HG03095 (cell line): ENCODE measurements around the gene NOG.

Source experiments
- ATAC-seq: cut with Tn5 transposase; IDR thresholded peaks from one replicate; pipeline ENCODE4 v1.9.1; 2021; ENCODE audit warnings: moderate library complexity; ENCODE audit not compliant: unreplicated experiment

Gene NOG

GRCh38 chr17:56596691-56597494 lies 3.4 kb downstream of the NOG start:
- ATAC-seq, result no peak

DNA sequence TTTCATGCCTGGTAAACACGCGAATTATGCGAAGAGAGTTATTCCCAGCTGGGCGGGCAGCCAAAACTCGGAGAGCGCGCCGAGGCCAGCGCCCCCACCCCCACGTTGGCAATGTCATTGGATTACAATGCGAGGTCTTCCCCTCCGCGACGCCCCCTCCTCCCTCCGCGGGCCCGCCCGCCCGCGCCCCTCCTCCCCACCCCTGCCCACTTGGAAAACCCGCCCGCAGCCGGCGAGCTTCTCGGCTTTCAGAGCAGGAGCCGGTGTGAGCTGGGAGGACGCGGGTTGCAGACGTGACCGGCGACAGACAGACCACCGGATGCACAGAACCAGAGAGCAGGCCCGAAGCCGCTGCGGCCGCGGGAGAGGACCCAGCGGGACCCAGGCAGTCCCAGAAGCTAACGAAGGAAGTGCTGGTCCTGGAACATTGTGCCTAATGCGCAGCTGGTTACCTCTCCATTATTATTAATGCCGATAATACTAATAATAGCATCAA lies 4.0 kb downstream of the NOG start:
- no peak for ATAC-seq

DNA sequence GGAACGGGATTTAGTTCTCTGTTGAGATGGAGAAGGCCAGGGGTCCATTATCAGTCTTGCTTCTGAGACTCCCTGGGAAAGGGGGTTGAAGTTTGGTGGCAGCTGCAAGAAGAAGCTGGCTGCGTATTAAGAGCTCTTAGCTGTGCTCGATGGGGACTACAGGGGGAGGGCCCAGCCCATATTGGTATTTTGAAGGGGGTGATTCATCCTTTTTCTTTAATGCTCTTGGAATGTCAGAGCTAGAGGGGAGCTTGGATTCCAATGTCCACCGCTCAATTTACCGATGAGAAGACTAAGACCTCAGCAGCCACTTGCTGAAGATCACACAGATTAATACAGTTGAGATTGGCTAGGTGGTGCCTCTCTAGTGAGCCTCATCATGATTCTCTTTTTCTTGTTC lies 5.0 kb downstream of the NOG start:
- ATAC-seq, result no peak

DNA sequence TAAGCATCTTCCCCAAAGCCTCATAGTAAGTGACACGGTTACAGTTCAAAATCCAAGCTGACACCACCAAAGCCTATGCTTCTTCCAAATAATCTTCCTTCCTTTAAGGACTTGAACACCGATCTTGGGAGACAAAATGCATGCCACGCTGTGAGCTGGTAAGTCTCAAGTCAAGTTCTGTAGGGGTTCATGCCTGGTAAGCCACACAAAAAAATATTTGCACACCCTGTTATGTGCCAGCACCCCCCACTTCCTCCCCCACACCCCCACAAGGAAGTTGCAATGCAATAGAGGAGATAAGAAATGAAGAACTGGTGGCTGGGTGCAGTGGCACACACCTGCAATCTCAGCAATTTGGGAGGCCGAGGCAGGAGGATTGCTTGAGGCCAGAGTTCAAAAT lies 5.6 kb downstream of the NOG start:
- no peak for ATAC-seq

- ATAC-seq, result no peak
Observed at GRCh38 chr17:56599566-56599965, 6.1 kb downstream of the NOG start.

DNA sequence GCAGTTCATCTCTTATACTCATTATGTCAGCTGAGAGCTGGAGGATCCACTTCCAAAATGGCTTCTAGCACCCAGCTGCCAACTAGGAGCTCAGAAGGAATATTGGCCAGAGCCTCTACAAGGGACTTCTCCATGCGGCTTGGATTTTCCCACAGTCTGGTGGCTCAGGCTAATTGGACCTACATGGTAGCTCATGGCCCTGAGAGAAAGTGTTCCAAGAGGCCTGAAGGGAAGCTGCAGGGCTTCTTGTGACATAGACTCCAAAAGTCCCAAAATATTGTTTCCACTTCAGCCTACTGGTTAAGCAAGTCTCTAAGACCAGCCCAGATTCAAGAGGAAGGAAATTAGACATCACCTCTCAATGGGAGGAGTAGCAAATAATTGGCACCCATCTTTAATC lies 6.8 kb downstream of the NOG start:
- ATAC-seq, result no peak

DNA sequence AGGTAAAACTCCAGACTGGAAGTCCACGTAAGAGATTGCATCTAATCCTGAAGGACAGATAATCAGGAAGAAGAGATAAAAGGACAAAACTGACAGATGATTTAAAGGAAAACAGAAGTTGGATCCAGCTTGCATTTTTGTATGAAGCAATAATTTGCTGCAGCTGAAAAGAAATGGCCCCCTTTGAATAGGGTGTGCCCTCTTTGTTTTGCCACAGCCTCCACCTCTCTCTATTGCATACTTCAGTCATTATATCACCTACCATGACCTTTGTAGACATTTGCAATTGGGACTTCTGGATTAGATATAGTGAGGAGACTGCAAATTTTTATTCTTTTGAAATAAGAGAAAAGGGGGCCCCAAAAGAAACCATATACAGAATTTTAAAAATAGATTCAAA lies 8.1 kb downstream of the NOG start:
- no peak for ATAC-seq

DNA sequence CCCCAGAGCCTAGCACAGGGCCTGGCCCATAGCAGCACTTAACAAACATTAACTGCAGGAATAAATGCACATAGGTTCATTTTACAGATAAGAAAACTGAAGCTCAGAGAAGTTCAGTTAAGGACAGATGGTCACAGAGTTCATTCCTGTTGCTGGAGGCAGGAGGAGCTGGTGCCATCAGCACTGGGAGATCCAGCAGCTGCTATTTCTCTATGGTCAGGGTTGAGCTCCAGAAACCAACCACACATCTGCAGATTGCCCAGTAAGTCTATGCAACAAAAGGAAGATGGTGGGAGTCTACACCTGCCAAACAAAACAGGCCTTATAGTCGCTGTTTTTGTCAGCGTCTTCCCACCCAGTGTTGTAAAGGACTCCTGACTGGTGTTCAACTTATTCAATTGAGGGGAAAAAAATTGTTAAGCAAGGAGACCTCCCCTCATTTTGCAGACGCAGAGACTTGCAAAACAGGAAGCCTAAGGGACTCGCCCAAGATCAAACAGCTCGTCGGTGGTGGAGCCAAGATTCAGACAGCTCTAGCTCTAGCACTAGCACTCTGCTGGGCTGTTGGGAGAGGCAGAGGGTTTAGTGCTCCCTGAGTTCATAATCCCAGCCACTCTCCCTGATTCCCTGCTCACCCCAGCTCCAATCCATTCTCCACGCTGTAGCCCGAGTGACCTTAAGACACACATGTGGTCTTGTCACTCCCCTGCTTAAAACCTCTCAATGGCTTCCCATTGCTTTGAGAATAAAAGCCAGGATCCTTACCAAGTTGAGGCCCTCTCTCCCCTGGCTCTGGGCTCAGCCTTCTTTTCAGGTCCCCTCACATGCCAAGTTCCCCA lies 9.0 kb downstream of the NOG start:
- no peak for ATAC-seq

DNA sequence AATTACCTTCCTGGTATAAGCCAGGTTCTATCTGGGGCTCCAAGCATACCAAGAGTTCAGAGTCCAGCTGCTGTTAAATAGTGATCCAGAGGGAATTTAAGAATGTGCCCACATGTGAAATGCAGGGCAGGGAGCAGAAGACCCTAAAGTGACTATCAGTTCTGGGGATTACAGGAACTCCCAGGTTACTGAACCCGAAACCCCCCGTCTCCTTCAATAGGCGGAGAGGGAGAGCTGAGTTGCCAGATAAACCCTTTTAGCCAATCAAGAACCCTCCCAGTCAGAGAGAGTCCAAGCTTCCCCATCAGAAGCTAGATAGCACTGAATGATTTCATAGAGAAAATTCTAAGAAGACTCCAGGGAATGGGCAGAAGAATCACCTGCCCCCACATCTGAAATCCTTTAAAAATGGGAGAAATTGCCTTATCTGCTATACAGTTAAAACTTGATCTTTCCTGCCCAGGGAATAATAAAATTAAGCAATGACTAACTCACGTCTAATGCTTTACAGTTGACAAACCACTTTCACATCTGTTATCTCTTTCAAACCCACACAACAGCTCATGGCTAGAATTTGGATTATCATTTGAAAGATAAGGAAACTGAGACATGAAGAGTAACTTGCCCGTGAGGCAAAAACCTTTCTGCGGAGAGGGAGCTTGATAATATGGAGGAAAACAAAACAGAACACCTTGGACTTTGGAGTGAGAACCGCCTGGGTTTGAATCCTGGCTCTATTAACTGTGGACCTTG lies 10.2 kb downstream of the NOG start:
- no peak for ATAC-seq

GRCh38 chr17:56604691-56605290 lies 11.3 kb downstream of the NOG start:
- ATAC-seq, result no peak

- no peak for ATAC-seq
Observed at GRCh38 chr17:56608944-56609343, 15.4 kb downstream of the NOG start.

- ATAC-seq, result no peak
Observed at GRCh38 chr17:56610321-56610720, 16.8 kb downstream of the NOG start.

DNA sequence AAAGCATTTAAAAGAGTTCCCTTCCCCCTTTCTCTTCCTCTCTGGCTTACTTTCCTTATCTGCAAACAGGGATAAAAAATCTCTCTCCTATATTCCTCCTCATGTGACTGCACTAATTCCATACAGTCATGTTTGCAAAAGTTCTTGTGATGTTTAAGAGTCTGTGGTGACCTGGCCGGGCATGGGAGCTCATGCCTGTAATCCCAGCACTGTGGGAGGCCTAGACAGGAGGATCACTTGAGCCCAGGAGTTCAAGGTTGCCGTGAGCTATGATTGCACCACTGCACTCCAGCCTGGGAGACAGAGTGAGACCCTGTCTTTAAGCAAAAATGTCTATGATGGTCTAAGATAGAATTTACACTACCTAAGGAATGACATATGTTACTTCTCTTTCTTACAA lies 19.6 kb downstream of the NOG start:
- ATAC-seq, result no peak

DNA sequence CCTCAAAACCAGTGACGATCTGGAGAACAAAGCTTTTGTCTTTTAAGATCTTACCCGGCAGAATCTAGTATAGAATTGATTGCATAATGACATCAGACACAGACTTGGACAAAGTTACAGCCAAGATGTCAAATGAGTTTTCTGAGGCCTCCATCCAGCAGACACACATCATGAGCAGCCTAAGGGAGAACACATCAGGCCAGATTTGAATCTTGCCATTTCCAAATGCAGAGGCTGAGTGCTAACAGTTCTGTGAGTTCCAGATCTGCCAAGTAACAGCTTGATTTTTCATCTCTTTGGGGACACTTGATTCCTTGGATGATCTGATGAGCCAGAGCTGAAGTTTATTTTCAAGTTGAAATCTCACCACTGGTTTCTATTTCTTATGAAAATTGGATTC lies 21.0 kb downstream of the NOG start:
- ATAC-seq, result no peak

DNA sequence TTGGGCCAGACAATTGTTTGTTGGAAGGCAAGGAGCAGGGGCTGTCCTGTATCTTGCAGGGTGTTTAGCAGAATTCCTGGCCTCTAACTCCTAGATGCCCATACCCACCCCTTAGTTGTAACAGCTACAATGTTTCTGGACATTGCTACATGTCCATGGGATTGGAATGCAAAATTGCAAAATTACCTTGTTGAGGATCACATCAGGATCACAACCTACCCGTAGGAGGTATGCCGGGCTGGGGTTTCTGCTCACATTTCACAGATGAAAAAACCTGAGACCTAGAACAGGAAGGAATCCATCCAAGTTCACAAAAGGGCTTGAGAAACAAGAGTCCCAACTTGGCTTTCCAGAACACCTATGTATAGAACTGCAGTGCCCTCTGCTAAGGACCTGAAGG lies 22.7 kb downstream of the NOG start:
- ATAC-seq, result no peak

DNA sequence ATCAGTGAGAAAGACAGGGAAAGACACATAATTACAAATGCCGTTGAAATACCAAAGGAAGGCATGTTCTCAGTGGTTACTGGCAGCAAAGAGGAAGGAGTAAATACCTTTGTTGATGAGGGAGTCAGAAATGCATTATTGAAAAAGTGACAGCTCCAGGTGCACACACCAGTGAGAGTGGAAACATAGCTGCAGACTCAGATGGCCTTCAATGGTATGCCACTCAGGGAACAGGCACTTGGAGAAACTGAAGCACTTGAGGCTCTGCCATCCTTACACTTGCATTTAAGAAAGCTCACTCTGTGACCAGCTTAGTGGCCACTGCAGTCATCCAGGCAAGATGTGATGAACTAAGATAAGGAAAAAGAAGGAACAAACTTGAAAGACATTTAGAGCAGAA lies 29.9 kb downstream of the NOG start:
- ATAC-seq, result no peak

- ATAC-seq, result no peak
Observed at GRCh38 chr17:56624309-56624708, 30.8 kb downstream of the NOG start.

DNA sequence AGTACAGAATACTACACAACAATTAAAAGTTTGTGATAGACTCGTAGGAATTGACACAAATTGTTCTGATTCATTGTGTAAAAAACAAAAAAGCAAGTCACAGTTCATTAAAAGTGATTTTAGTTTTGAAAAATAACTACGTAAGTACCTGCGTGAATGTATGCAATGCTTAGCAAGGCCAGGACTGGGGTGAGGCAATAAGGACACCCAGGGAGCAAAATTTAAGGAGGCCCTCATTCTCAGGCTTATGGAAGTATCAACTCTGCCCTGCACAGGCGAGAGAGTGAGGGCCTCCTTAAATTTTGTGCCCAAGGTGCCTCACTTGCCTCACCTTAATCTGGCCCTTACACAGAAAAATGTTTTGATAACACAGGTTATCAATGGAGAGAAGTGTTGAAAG lies 31.4 kb downstream of the NOG start:
- ATAC-seq, result no peak

DNA sequence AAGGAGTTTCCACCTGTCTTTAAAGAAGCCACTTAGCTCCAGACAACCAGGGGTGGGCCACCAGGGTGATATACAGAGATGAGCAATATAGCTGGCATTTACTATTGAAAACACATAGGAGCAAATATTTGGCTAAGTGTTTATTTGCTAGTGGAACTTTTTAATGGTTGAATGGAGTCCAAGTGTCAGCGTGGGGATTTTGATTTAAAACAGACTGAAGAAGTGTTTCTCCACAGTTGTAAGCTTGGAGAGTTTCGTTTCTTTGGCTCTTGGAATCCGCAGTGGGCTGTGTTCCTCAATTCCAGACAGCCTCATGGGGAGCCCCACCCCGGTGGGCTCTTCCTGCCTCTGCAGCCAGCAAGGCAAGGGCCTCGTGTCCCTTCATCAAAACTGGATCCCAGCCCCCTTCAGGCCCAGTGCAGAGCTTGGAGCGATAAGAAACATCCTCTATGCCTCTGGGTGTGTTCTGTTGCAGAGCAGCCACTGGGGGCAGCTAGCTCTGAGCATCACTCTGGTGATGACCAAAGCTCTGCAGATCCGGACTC lies 36.1 kb downstream of the NOG start:
- no peak for ATAC-seq

DNA sequence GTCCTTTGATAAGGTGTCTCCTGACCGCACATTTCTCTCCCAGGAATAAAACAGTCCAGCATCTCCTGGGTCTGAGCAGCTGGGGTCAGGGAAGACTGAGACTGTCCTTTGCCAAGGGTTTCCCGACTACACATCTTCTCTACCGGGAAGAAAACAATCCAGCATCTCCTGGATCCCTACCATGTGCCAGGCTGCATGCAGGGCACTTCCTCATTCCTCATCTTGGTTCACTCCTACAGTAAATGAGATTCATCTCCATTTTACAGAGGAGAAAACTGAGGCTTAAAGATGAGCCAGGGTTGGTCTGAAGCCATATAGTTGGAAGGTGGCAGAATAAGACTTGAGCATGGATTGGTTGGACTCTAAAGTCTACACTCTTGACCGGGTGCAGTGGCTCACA lies 36.7 kb downstream of the NOG start:
- no peak for ATAC-seq

DNA sequence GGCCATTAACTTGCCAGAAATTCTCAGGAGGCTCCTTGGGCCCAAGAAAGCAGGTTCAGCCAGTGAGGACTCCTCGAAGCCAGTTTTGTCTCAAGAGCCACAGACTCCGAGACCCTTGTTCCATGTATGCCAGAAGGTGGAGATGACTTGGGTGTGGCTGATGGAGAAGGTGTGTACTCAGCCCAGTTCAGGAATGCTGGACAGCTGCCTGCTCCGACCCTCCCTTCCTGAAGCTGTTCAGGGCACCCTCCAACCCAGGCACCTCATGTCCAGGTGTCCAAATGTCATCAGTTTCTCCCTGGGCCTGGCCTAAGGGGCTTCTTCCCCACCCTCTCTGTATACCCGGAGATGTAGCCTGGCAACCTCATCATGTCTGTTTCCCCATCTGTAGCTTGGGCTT lies 40.2 kb downstream of the NOG start:
- no peak for ATAC-seq
